HG03469 (cell line): ENCODE results near the gene GNA12.

Experiments
- ATAC-seq: cut with Tn5 transposase; IDR thresholded peaks from one replicate; pipeline ENCODE4 v1.9.1; 2021; ENCODE audit warnings: mild to moderate bottlenecking, moderate library complexity, moderate number of reproducible peaks; ENCODE audit not compliant: unreplicated experiment

GNA12 gene

GRCh38 chr7:2717293-2718261, 126.5 kb downstream of the GNA12 start:
- no peak for ATAC-seq

- no peak for ATAC-seq
These were observed 127.2 kb downstream of the GNA12 start for GRCh38 chr7:2716906-2717292.

GRCh38 chr7:2716488-2716887, 127.6 kb downstream of the GNA12 start:
- ATAC-seq = no peak

- ATAC-seq = no peak
These were observed 128.5 kb downstream of the GNA12 start for GRCh38 chr7:2715341-2716231.

- no peak for ATAC-seq
These were observed 129.5 kb downstream of the GNA12 start for GRCh38 chr7:2714636-2715035.

GRCh38 chr7:2713978-2714377, 130.1 kb downstream of the GNA12 start:
- ATAC-seq = no peak

GRCh38 chr7:2713370-2713769, 130.7 kb downstream of the GNA12 start:
- ATAC-seq = no peak

- no peak for ATAC-seq
These were observed 132.0 kb downstream of the GNA12 start for GRCh38 chr7:2711895-2712675.

- no peak for ATAC-seq
These were observed 133.1 kb downstream of the GNA12 start for GRCh38 chr7:2710901-2711551.

- peak; percentile 25 for ATAC-seq
These were observed 133.8 kb downstream of the GNA12 start for GRCh38 chr7:2710286-2710655.

- ATAC-seq = peak; percentile 60
These were observed 134.4 kb downstream of the GNA12 start for GRCh38 chr7:2709553-2710285.

GRCh38 chr7:2708547-2709310, 135.4 kb downstream of the GNA12 start:
- no peak for ATAC-seq

- ATAC-seq = no peak
These were observed 136.1 kb downstream of the GNA12 start for GRCh38 chr7:2708041-2708440.

GRCh38 chr7:2707481-2707880, 136.6 kb downstream of the GNA12 start:
- ATAC-seq = no peak

- ATAC-seq = no peak
These were observed 137.4 kb downstream of the GNA12 start for GRCh38 chr7:2706685-2707126.

GRCh38 chr7:2705371-2706096, 138.6 kb downstream of the GNA12 start:
- no peak for ATAC-seq

GRCh38 chr7:2702594-2702957, 141.5 kb downstream of the GNA12 start:
- ATAC-seq = no peak

GRCh38 chr7:2701832-2702593, 142.1 kb downstream of the GNA12 start:
- no peak for ATAC-seq
